Endothelial cell of umbilical vein (primary cell): ENCODE measurements around the gene TMPRSS3.

ENCODE experiments used
- CTCF ChIP-seq, 2 donors: IDR thresholded peaks; 1 replicate in 1 of 2; 2 replicates in 1 of 2; pipeline ENCODE4 v1.5.1; 2011; ENCODE audit warnings: low read length in 2 of 2, mild to moderate bottlenecking in 2 of 2, moderate library complexity in 2 of 2, control low read depth in 1 of 2, inconsistent platforms in 1 of 2, low read depth in 1 of 2; ENCODE audit not compliant: insufficient read depth in 1 of 2; ENCODE audit errors: extremely low read depth in 1 of 2
- EZH2 ChIP-seq: IDR thresholded peaks from 2 replicates; pipeline ENCODE4 v1.6.1; 2012; ENCODE audit warnings: borderline replicate concordance, low read depth, mild to moderate bottlenecking, moderate library complexity, low read length, inconsistent platforms; ENCODE audit not compliant: severe bottlenecking
- POLR2AphosphoS5 ChIP-seq: IDR thresholded peaks from 2 replicates; pipeline ENCODE4 v1.6.1; 2012; ENCODE audit warnings: low read depth, mild to moderate bottlenecking, control low read depth, low read length, moderate library complexity; ENCODE audit not compliant: insufficient read depth

GRCh38 chr21:42390193-42390592 lies 5.7 kb downstream of the TMPRSS3 start:
- TF ChIP-seq CTCF (IDR thresholded peaks at IDR 0.05; ENCODE audit: extremely low read depth in 1 of 2, insufficient read depth in 1 of 2, low read depth in 1 of 2, low read length in 2 of 2) (no peak), POLR2AphosphoS5 (no peak), EZH2 (no peak)
